ENCODE measurements around the gene TMEM108.
"Not testable (repeated sequence)": the region's sequence is repeated elsewhere in the genome, so short reads cannot be mapped to it uniquely, and the experiment has no call there.

The TMEM108 gene

DNA sequence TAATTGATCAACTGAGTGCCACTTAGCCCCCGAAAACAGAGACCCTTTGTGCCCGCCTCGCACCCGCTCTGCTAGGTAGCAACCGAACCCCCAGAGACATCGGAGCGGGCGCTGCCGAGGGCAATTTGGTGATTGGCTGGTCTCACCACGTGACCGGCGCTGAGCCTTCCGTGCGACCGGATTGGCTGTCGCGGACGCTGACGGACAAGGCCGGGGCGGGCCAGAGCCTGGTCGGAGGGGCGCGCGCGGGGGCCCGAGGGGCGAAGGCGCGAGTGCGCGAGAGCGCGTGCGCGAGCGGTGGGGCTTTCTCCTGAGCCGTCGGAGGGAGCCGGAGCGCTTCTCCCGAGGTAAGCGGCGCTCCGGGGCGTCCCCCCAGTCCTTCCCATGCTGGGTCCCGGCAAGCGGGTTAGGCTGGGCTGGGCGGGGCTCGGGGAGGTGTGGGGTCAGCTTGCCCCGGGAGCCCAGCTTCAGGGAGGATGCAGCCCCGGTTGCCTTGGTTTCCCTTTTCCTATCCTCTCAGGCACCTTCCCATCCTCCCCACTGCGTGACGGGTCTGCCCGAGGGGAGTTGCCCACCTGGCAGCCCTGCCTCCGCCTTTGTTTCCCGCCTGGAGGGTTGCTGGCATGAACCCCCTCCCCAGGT is at the start of gene TMEM108:
Gene TMEM108 (plus strand): TSS at position 303 of the 642 bp plus-strand sequence.
- DNase-seq (ENCODE audit: low read depth), result no peak

DNA sequence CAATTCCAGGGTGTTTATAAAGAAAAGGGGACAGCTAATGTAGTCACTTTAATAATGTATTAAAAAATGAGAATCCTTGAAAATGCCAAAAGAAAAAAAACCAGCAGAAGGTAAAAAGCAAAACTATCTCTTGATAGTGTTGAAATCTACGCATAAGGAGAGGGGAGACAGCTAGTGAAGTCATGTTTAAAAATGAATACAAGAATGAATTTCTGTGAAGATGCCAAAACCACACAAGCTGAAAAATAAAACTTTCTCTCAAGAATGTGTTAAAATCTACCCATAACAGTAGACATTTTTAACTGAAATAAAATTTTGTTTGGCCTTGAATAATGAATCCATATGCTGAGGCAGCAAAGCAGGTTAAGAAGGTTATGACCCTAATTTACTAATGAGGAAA is 42.2 kb upstream of the TMEM108 start:
- DNase-seq (ENCODE audit: low read depth), result no peak

DNA sequence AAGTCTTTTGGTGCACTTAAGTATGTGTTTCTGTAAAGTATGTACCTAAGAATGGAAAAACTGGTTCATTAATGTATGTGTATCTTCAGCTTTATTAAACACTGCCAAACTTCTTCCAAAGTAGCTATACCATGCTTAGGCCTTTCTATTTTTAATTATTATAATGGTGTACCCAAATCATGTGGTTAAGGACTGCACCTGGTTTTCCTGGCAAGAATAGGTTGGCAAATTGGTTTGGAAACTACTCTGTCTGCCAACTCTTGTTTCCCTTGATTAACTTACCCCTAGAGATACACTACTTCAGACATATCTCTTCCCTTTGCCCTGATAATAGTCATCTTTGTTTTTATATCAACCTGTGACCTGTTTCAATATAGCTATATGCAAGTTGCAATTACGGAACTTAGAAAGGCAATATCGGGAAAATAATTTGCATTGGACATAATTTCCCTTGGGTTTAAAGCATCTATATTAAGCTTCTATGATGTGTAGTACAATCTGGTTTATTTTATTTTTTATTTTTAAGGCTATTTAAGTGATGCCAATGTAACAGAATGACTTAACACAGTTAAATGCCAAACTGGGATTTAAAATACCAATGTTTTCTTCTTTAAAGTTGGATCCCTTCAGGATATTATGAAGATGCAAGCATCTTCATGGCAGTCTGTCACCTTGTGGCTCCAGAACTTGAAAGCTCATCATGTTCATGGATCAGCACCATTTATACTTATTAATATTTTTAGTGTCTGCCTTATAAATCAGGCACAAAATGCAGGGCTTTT is 40.6 kb upstream of the TMEM108 start:
- no peak for DNase-seq (ENCODE audit: low read depth)

DNA sequence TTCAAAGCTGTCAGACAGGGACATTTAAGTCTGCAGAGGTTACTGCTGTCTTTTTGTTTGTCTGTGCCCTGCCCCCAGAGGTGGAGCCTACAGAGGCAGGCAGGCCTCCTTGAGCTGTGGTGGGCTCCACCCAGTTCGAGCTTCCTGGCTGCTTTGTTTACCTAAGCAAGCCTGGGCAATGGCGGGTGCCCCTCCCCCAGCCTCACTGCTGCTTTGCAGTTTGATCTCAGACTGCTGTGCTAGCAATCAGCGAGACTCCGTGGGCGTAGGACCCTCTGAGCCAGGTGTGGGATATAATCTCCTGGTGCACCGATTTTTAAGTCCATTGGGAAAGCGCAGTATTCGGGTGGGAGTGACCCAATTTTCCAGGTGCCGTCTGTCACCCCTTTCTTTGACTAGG is 33.2 kb upstream of the TMEM108 start:
- not testable (repeated sequence) for DNase-seq (ENCODE audit: low read depth)

DNA sequence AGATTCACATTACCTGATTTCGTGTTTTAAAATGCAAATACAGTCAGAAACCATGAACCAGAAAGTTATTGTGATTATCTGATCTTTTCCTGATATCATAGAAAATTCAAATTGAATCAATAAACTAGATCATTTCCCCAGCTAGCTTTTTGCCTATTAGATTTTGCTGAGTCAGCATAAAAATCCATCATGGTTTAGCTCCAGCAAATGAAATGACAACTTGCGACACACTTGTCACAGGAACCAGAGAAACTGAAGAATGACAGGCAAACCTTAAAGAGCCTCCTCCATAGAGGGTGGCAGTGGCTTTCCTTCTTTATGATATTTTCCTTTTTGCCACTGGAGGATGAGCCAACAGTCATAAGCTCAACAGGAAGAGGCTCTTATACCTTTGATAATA is 30.6 kb upstream of the TMEM108 start:
- no peak for DNase-seq (ENCODE audit: low read depth)

DNA sequence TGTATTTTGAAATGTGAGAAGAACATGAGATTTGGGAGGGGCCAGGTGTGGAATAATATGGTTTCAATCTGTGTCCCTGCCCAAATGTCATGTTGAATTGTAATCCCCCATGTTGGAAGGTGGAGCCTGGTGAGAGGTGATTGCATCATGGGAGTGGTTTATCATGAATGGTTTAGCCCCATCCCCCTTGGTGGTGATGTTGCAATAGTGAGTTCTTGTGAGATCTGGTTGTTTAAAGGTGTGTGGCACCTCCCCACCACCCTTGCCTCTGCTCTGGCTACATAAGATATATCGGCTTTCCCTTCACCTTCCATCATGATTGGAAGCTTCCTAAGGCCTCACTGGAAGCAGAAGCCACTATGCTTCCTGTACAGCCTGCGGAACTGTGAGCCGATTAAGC is 23.9 kb upstream of the TMEM108 start:
- no peak for DNase-seq (ENCODE audit: low read depth)

DNA sequence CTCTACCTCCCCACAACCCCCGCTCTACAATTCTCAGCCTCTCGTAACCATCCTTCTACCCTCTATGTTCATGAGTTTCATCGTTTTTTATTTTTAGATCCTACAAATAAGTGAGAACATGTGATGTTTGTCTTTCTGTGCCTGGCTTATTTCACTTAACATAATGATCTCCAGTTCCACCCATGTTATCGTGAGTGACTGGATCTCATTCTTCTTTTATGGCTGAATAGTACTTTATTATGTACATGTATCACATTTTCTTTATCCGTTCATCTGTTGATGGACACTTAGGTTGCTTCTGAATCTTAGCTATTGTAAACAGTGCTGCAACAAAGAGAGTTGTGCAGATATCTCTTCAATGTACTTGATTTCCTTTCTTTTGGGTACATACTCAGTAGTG is 22.6 kb upstream of the TMEM108 start:
- not testable (repeated sequence) for DNase-seq (ENCODE audit: low read depth)

DNA sequence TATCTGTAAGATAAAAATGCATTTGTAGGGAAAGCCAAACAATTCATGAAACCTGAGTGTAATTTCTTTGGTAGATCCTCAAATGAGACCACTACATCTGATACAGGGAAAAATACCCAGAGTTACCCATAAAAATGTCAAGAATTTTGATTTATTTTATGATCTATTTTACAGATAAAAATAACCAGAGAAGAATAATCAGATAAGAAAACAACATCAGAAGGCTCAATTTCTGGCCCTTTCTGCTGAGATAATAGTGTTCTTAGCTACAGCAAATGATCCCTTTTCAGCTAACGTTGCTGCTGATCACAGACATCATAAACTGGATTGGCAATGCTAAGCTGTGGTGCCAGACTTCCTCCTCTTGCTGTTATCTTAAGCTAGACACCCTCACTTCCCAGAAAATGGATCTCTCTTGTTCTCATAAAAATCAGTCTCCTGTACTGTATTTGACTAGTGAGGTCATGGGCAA is 21.3 kb upstream of the TMEM108 start:
- DNase-seq (ENCODE audit: low read depth), result no peak

DNA sequence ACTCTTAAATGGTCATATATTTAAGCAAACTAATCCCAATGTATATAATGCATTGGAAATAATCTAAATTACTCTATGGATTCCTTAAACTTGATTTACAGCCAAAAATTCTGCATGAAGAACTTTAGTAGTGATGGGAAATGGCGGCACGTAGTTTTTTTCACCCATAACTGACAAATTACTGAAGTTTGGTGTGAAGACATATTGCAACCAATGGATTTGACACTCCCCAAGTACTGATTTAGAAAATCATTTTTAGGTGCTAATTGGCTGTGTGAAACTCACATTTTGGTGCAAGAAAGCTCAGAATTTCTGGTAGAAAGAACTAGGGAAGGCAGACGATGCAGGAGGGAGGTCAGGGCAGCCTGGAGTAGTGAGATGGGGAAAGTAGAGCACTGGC is 19.3 kb upstream of the TMEM108 start:
- DNase-seq (ENCODE audit: low read depth), result no peak

DNA sequence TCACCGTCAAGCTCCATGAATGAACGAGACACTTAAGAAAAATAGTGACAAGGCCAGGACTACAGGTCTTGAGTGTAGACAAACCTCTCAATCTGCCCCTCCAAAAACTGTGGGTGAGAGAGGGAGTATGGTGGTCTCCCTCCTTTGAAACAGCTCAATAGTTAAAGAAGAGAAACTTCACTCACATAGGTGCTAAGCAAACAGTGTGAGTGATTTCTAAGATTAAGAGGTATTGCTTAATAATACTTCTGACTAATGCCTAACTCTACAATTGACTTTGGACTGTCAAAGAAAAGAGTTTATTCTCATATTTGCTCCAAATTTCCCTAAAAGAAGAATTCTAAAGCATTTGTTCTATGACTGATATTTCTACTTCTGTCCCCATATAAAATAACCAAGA is 17.0 kb upstream of the TMEM108 start:
- no peak for DNase-seq (ENCODE audit: low read depth)

DNA sequence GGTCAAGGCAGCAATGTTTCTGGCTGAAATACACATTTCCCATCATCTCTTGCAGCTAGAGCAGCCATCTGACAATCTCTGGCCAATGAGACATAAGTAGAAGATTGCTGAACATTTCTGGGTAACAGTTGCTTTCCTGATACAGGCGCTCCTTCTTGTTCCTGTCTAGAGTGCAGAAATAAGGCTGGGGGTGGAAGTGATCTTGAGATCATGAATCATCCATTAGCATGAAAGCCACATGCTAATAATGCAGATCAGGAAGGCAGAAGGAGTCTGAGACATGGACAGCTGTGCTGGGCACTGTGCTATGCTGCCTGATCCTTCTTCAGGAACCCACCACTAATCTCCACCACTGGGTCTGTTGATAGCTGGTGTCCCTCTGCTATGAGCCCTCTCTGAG is 14.8 kb upstream of the TMEM108 start:
- DNase-seq (ENCODE audit: low read depth), result no peak

DNA sequence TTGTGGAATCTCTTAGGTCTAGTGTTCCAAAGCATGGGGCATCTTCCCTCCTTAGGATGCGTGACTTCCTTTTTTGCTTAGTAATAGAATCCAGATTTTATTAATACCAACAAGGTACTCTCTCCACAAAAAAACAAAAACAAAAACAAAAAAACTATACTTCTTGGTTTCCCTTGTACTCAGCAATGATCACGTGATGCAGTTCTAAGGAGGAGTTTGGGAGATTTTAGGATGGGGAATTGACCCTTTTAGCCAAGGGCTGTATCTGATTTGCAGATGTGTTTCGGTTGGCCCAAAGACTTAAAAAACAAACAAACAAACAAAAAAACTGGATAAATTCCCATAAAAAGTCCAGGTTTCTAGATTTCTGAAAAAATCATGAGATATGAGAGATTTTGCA is 12.6 kb upstream of the TMEM108 start:
- no peak for DNase-seq (ENCODE audit: low read depth)

DNA sequence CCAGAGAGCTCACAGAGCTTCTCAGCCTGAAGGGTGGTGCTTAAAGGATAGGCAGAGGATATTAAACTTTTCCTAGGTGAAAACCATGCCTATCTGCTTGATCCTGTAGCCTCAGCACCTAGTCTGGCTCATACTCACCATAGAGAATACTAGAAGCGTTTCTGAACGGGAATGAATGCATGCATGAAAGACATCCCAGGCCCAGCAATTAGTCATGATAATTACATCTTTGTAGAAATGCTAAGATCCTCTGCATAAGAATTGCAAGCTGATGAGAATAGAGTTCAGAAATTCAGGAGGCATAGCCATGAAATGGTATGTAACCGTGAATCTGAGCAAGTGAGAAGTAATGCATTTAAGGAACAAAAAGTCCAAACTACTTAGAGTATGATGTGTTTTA is 5.9 kb upstream of the TMEM108 start:
- no peak for DNase-seq (ENCODE audit: low read depth)

DNA sequence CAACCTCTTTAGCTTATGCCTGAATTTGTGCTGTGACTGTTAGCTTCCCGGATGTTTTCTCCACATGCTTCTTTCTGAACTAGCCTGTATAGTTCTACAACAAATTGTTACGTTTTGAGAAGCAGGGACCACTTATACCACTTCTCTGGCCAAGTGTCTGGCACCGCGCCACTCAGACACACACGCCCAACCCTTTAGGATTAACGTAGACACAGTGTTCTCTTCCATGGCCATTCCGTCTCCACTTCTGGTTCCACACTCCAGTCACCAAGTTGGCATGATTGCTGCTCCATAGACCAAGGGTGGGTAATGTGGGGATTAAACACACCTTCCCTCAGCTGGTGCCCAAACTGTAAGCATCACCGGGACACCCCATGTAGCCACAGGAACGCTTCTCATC is 755 bp upstream of the TMEM108 start:
- no peak for DNase-seq (ENCODE audit: low read depth)

DNA sequence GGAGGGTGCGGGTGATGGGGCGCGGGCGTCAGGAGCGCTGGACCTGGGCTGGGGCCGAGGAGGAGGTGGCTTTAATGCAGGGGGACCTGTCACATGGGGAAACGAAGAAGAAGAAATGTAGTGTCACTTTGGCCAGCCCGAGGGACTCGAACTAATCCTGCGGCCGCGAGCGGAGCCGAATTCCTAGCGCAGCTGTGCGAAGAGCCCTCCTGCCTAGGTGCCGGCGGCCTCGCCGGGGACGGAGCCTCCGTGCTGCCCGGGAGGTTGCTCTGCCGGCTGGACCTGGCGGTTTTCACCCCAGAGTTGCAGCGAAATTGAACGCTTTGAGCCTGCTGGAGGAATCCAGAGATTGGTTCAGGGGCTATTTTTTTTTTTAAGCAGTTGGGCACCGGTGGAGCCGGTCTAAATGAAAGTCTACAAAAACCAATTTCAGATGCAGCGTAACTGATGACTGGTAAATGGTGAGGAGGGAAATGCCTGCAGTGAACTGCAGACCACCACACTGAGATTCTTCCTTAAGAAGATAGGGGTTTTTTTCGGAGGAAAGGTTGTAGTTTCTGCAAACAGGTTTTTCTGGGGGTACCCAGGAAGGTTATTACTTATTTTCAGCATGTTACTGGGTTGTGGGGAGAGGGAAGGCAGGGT is 662 bp downstream of the TMEM108 start:
- no peak for DNase-seq (ENCODE audit: low read depth)

DNA sequence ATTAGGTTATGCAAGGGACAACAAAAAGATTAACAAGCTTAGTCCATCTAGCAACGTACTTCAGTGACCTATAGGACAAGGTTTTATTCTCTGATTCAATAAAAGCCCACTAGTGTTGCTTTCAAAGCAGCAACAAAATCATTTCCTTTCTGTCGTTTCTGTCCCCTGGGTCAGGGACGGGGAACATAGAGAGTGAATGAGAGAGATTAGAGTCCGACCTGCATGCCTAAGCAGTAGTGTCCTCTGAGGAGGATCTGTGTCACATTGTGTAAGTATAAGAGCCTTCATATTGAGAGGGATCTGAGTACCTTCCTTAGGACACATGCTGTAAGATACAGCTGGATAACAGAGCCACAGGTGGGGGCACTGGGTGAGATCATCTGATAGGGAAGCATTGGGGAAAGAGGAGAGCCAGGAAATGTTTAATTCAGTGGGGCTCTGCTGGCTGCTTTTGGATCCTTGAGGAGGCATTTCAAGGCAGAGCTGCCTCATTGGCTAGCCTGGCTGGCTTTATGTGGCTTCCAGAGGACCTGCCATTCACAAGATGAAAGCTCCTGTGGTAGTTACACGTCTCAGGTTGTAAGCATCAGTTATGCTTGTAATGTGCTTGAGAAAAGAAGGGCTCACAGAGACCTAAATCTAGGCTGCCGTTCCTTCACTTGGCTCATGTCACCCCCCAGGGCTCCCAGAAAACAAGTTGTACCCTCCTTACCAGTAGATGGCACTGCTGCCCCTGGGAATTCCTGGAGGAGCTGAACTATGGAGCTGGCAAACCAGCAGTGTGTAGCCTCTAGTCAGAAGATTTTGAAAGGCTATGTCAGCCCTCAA is 2.7 kb downstream of the TMEM108 start:
- no peak for DNase-seq (ENCODE audit: low read depth)

DNA sequence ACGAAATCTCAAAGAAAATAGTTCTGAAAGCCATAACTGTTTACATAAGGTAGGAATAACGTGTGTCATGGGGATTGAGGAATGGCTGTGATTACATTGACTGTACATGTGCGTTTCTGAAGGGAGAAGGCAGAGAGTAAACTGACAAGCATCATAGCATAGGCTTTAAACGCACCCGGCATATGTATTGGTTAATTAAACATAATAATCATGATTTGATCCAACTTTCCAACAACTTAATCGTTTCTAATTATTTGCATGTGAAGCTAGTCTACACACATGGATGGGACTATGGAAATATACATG is 3.3 kb downstream of the TMEM108 start:
- DNase-seq (ENCODE audit: low read depth), result no peak

DNA sequence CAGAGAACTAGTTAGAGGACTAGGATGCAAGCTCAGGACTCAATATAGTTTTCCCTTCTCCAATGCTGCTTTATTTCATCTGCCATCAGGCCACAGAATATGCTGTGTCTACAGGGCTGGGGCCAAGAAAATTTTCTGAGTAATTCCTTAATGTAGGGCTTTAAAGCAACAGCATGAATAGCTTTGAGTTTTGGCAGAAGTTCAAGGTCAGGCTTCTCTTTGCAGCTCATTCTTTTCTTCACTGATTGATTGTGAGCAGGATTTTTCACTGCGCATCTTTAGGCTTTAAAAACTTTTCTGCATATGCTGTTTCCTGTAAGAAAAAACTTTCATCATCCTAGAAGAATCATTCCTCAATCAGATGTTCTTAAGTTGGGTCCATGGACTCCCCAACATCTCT is 4.6 kb downstream of the TMEM108 start:
- DNase-seq (ENCODE audit: low read depth), result no peak

DNA sequence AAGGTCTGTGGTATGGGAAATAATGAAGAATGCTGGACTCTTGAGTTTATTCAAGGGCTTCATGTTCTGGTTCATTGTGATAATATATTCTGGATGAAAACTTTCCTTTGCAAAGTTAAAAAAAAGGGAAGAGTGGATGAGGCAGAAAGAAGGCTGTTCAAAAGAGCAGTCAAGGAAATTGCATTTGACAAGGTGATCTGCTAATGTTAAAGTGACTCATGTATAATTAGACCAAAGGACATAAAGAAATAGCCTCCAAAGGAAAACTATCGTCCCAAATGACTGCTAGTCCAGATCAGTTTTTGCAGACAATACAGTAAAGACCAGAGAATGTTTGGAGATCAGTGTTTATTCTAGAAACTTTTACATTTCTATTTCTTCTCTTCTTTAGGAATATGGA is 9.8 kb downstream of the TMEM108 start:
- no peak for DNase-seq (ENCODE audit: low read depth)

DNA sequence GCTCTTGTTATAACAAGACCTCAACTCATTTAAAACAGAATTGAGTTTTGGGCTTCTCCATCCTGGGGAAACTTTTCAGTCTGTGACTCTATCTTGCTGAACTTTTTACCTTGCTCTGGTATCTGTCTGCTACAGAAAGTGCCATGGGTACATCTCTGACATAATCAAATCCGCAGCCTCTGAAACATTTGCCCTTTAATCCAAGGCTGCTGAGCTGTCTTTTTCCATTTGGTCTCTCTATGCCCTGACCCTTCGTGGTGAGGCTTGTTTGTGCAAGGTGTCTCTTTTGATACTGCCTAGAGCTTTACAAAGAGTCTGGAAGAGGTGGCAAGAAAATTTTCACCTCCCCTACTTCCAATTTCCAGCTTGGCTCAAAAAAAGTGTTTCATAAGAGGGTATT is 11.3 kb downstream of the TMEM108 start:
- DNase-seq (ENCODE audit: low read depth), result no peak

DNA sequence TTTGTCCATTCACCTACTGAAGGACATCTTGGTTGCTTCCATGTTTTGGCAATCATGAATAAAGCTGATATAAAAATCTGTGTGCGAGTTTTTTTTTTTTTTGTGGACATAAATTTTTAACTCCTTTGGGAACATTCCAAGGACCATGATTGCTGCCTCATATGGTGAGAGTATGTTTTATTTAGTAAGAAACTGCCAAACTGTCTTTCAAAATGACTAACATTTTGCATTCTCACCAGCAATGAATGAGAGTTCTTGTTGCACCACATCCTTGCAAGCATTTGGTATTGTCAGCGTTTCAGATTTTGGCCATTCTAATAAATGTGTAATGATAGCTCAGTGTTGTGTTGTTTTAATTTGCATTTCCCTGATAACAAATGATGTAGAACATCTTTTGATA is 12.7 kb downstream of the TMEM108 start:
- DNase-seq (ENCODE audit: low read depth), result no peak

DNA sequence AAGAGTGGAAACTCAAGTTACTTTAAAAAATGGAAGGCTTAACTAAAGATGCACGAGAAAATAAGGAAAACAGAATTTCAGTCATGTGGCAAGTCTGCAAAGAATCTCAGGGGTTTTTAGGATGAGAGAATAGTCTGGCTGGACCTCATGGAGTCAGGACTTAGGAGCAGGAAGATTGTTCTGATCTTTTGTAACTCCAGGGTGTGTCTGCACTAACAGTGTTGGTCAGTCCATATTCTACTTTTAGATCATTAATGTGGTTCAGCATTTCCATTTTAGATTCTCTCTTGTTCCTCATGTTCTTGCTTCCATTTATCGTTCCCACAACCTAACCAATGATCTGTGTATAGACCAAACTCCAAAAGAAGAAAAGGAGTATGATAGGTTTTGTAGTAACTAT is 15.3 kb downstream of the TMEM108 start:
- DNase-seq (ENCODE audit: low read depth), result no peak

DNA sequence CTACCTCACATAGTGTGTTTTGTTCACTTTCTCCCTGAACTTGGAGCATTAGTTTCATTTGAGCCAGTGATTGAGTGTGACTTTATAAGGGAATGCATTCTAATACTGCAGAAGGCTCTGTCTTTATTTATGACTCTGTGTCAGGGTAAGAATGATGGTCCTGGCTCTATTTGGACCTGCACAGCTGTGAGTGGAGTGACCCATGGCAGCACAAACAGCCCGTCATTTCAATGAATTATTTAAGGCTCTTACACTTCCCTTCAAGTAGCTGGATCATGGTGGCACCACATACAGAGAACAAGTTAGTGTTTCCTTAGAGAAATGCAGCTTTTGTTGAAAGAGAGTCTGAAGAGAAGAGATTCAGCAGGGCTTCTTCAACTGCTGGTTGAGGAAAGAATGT is 16.4 kb downstream of the TMEM108 start:
- DNase-seq (ENCODE audit: low read depth), result no peak
